HG03045 (cell line): ENCODE data around the gene MDM2.
"Not testable (repeated sequence)": the region's sequence is repeated elsewhere in the genome, so short reads cannot be mapped to it uniquely, and the experiment has no call there.

Experiments
- ATAC-seq: cut with Tn5 transposase; IDR thresholded peaks from one replicate; pipeline ENCODE4 v1.9.1; 2021; ENCODE audit warnings: mild to moderate bottlenecking, moderate library complexity; ENCODE audit not compliant: unreplicated experiment

The MDM2 gene

DNA sequence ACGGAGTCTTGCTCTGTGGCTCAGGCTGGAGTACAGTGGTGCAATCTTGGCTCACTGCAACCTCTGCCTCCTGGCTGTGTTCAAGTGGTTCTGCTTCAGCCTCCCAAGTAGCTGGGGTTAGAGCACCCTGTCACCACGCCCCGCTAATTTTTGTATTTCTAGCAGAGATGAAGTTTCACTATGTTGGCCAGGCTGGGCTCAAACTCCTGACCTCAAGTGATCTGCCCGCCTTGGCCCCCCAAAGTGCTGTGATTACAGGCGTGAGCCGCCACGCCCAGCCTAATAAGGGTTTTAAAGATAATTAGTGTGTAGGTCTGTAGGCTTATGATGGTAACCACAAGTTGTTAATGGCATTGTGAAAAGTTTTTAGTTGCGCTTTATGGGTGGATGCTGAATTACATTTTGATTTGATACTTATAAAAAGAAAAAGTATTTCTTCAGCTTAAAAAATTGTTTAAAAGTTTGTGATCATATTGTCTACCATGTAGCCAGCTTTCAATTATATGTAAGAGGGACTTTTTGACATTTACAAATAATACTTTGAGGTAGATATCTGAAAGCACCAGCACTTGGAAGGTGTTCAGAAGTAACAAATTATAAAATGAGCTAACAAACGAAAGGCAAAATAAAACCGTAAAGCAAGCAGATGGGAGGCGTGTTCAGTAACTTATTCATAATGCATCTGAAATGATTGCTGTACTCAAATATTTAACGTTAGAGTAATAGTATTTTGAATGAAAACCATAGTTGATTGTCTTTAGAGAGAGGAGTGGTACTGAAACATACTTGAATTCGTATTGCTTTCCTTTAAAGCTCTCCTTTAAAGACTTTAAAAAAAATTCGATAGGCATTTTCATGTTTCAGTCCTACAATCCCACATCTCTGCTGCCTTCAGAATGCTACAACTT, 37.1 kb downstream of the MDM2 start:
- no peak for ATAC-seq

- ATAC-seq, result no peak
Observed at GRCh38 chr12:68846811-68847210, 38.8 kb downstream of the MDM2 start.

GRCh38 chr12:68850390-68850789, 42.4 kb downstream of the MDM2 start:
- no peak for ATAC-seq

DNA sequence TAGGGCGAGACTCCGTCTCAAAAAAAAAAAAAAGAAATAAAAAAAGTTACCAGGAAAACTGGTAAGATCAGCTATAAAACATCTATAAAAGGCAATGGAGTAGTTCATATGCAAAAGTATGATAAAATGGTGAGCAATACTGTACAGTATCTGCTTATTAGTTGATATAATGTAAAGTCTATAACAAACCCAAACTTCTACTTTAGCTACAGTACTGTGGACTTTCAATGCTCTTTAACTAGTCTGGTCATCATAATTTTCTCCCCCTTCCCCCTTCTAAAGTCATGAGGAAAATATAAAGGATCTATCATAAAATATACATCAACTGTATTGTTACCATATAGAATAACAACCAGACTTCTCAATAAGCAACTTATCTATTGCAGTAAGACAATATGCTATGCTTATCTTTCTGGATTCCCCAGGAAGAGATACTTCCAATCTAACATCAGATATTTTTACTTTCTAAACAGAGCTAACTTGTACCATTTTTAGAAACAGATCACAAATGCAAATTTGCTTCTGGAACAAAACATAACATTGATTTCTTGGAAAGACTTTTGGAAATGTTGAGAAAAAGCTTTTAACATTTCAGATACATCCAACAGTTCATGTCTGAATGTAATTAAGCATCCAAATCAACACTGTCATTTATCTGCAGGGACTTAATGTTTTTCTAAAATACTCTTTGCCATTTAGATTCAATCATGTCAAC, 43.8 kb downstream of the MDM2 start:
- no peak for ATAC-seq

DNA sequence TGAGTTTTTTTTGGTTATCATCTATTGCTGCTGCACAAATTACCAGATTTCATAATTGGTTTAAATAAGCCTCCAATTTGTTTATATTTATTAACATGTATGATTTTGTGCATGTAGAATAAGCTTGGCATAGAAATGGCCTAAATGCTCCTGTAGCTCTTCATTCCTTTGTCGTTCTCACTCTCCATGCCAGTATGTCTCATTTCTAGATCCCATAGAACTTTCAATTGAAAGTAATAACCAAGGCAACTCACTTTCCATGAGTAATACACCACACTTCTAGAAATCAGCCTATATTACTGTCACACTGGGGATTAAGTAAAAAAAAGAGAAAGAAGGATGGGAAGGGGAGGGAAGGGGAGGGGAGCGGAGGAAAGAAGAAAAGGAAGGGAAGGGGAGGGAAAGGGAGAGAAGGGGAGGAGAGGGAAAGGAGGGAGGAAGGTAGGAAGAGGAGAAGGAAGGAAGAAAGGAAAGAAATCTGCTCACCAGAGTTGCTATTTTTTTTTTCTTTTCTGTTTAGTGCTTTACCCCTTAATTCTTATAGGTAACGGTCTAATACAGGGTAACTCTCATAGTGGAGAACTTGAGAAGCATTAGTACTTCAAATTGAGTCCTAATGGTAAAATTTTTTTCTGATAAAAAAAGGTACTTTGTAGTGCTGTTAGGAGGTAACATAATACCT, 45.6 kb downstream of the MDM2 start:
- ATAC-seq, result no peak

DNA sequence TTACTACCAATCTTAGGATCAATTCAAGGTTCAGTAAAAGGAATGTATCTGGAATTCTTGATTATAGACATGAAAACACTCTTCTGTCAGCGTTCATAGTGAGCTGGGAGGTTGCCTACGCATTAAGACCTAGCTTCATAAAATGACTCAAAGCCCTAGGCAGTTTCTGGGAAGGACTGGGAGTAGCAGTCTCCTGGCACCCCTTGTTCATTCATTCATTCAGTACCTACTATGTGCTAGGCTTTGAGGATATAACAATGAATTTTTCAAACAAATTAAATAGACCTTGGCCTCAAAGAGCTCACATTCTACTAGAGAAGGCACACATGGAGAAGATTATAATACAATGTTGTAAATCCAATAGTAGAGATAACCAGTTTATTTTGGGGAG, 46.1 kb downstream of the MDM2 start:
- ATAC-seq, result no peak

DNA sequence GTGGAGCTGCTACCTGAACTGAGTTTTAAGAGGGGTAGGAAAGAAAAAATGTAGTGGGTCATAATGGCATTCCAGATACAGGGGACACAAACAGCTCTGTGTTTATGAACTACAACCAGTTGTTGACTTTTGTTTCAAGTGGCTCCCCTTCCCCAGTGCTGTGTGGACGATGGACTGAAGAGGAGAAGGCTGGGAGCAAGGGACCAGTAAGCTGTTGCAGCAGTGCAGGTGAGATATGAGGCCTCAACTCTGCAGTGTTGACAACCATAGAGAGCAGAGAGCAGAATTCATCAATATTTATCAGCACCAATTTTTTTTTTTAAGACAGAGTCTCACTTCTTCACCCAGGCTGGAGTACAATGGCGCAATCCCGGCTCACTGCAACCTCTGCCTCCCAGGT, 46.6 kb downstream of the MDM2 start:
- no peak for ATAC-seq

GRCh38 chr12:68855111-68855510, 47.1 kb downstream of the MDM2 start:
- ATAC-seq, result no peak

DNA sequence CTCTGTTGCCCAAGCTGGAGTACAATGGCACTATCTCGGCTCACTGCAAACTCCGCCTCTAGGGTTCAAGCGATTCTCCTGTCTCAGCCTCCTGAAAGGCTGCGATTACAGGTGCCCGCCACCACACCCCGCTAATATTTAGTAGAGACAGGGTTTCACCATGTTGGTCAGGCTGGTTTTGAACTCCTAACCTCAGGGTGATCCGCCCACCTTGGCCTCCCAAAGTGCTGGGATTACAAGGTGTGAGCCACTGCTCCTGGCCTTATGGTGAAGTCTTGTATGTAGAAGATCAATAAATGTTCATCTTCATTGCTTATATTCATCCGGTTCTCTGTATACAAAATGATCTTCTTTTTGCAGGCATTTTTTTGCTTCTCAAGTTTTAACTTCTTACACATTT, 47.8 kb downstream of the MDM2 start:
- no peak for ATAC-seq

DNA sequence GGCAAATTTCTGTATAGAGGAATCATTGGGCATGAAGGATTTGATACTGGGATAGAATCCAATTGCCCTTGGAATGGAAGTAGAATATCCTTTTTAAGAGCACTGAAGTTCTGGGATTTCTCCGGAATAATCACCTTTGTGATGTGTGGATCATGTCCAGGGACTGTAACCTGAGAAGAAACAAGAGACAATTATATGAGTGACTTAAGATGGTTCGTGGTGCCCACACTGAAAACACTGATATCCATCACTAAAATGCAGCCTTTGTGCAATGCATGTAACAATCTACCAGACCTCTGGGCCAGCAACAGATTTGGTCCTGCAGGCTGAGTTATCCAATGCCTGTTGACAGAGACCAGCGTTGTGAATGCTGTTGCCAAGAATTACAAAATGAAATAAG, 48.5 kb downstream of the MDM2 start:
- no peak for ATAC-seq

DNA sequence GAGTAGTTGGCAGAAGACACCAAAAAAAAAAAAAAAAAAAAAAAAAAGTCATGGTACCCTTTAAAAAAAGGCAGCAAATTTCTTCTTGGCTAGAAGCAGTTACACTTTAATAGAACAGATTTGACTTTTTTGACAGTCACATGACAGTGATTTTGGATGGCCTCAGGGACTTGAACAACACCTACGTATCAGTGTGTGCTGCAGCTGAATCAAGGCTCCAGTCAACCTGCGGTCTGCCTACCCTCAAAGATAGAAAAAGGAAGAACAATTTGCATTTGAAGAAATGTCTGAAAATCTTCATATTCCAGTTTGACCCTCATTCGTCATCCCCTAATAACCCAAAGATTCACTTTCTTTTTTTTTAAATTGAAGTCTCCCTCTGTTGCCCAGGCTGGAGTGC, 53.9 kb downstream of the MDM2 start:
- ATAC-seq, result no peak

- ATAC-seq, result no peak
Observed at GRCh38 chr12:68863109-68863770, 55.3 kb downstream of the MDM2 start.

GRCh38 chr12:68863886-68864454, 56.0 kb downstream of the MDM2 start:
- not testable (repeated sequence) for ATAC-seq

GRCh38 chr12:68864604-68865003, 56.6 kb downstream of the MDM2 start:
- no peak for ATAC-seq

DNA sequence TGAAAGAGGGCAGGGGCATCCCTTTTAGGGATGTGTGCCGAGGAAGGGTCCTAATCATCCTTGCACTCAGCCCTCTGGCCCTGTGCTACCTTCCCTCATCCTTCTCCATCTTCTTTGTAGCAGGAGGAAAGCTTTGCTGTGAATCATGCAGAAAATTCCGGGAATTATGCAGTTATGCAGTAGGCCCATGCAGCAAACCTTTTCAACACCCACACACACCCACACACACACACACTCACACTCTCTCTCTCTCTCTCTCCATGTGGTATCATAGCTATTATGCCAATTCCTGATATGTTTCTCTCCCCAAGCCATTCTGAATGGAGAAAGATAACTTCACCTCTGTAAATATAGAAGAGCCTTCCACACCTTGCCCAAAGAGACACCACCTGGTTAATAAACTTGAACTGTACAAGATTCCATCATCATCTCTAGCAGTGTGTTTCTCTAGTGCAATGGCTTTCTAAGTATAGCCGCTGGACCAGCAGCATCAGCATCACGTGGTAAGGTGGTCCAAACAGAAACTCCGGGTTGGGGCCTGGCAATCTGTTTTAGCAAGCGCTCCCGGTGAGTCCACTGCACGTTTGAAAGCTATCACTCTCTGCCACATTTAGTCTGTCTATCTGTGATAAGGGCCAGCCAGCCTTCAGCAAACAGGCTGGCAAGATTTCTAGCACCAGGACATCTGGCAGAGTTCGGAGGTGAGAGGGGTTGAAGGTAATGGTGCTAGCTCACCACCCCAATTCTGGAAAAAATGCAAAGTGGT, 57.6 kb downstream of the MDM2 start:
- ATAC-seq, result no peak

DNA sequence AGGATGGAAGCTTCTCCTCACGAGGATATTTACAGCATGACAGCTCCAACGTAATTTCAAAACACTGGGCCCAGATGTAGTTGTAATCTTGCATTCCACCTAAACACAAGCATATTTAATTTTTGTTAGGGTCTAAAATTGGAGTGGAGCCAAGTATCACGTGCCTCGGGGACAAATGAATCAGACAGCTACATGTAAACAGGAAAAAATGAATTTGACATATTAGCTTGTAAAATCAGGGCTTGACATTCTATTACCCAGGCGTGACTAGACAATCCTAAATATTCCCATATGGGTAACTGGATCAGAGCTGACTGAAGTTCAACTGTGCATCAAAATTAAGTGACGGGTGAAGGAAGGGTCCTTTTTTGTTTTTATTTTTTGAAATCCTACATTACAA, 59.0 kb downstream of the MDM2 start:
- ATAC-seq, result no peak

- ATAC-seq, result no peak
Observed at GRCh38 chr12:68867606-68868005, 59.6 kb downstream of the MDM2 start.

DNA sequence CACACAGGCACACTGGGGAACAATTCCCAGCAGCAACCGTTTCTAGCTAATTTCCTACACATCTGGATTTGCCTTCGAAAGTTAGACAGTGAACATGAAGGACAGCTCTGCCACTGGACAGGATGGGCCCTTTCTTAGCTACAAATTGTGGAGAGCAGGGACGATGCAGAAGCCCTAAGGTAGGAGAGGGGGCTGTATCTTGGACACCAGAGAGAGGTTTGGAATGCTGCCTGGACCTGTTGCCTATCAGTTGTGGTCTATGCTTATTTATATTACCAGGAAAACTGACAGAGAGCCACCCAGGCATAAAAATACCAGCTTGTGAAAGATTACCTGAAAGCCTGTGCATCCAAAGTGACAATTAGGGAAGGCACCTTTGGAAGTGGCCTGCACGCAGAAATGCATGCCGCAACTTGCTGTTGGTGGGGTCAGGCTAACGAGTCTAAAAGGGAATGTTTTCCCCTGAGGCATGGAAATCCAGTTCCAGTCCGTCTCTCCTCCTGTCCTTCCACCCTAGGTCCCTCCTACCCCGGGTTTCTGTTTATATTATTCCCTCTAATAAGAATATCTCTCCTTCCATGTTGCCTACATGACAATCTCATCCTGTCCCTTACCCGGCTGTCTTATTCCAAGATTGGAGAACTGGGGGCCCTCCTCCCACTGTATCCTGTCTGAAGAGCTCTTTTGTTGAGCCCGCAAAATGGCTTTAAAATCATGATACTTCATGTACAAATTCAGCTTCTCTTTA, 60.2 kb downstream of the MDM2 start:
- no peak for ATAC-seq

DNA sequence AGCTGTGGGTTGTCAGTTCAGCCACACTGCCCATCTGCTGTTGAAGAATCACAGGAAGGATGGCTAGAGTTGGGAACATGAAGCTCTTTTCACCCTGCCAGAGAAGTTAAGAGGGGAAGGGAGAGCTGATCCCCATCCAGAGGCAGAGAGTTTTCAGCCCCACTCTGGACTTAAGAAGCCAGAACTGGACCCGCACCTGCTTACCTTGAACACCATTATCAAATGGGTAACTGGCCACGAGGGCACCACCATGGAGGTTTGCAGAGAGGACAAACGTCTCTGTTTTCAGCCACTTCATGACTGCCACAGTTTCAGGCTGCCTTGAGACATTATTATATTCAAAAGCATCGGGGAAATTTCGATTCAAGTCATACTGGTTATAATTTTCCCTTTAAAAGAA, 62.0 kb downstream of the MDM2 start:
- ATAC-seq, result no peak
